Heart left ventricle (tissue), 16 donors: ENCODE data around the gene GATAD2A. TPM values are rescaled to one million over a fixed set of nuclear protein-coding genes. Genes with fewer than 3 reads are reported as not detected.

Experiments
- ATAC-seq, 4 donors: fragments of 200-7000 bp; cut with Tn5 transposase; one replicate each; pipeline ENCODE4 v1.9.1; 2020 to 2022; ENCODE audit warnings: moderate library complexity in 4 of 4, mild to moderate bottlenecking in 3 of 4, moderate number of reproducible peaks in 1 of 4
- DNase-seq, 5 donors: peaks; one replicate each; pipeline ENCODE4 v3.0.0-alpha.2; 2020
- H3K27ac ChIP-seq, 12 donors: fragments of 200-600 bp; sonication (generic) in 4 of 12; one replicate each; pipeline versions ENCODE4 v1.5.0 to v1.8.0; 2016 to 2022; ENCODE audit warnings: mild to moderate bottlenecking in 2 of 12
- H3K27me3 ChIP-seq, 9 donors: fragments of 200-600 bp; sonication (generic) in 2 of 9; one replicate each; pipeline versions ENCODE4 v1.5.1 to v1.8.0; 2016 to 2022; ENCODE audit warnings: mild to moderate bottlenecking in 3 of 9
- H3K36me3 ChIP-seq, 9 donors: fragments of 200-600 bp; sonication (generic) in 2 of 9; one replicate each; pipeline versions ENCODE4 v1.5.0 to v1.8.0; 2018 to 2022; ENCODE audit warnings: mild to moderate bottlenecking in 2 of 9
- H3K4me1 ChIP-seq, 12 donors: fragments of 200-600 bp; sonication (generic) in 4 of 12; one replicate each; pipeline versions ENCODE4 v1.5.0 to v1.8.0; 2016 to 2022; ENCODE audit warnings: mild to moderate bottlenecking in 3 of 12
- H3K4me3 ChIP-seq, 12 donors: fragments of 200-600 bp; sonication (generic) in 4 of 12; one replicate each; pipeline versions ENCODE4 v1.5.0 to v1.8.0; 2017 to 2022; ENCODE audit warnings: mild to moderate bottlenecking in 9 of 12, moderate library complexity in 4 of 12
- H3K9me3 ChIP-seq, 12 donors: fragments of 200-600 bp; sonication (generic) in 4 of 12; one replicate each; pipeline versions ENCODE4 v1.5.0 to v1.8.0; 2016 to 2022; ENCODE audit warnings: mild to moderate bottlenecking in 1 of 12
- CTCF ChIP-seq, 12 donors: fragments of 200-600 bp; sonication (generic) in 4 of 12; IDR thresholded peaks; one replicate each; pipeline versions ENCODE4 v1.5.0 to v1.8.0; 2018 to 2022; ENCODE audit warnings: antibody characterized with exemption in 12 of 12, mild to moderate bottlenecking in 5 of 12
- POLR2A ChIP-seq, 2 donors: fragments of 450-650 bp; IDR thresholded peaks; one replicate each; pipeline ENCODE4 v1.6.1; 2017; ENCODE audit warnings: antibody characterized with exemption in 2 of 2, mild to moderate bottlenecking in 2 of 2, moderate library complexity in 2 of 2
- WGBS, 4 donors: extraction: QIAGEN DNeasy Blood & Tissue Kit in 2 of 4; methylation state at CpG; one replicate each; pipeline versions ENCODE4 v1.1.5 to v1.1.7; 2013 to 2018; 5-methylcytosine and 5-hydroxymethylcytosine counted together
- intact Hi-C, 10 donors: fragments of 100-400 bp; cut with DNase I; formaldehyde crosslinking; loops; one replicate each; pipeline versions ENCODE4 v1.11.1 to v1.14.2; 2022
- polyA plus RNA-seq, 2 donors: library from polyadenylated mRNA; stranded (reverse); fragments of 200-250 nt; gene quantifications; one replicate each; pipeline ENCODE4 v1.2.3, GENCODE V29; 2013
- total RNA-seq, 9 donors: library from RNA; depleted of rRNA in 2 of 9; stranded (reverse); fragments of >200 nt in 2 of 9; fragmentation: NEBNext Ultra II Directional in 3 of 9; extraction: Animal tissue kit (Norgen Biotek cat#: 25700) in 3 of 9; gene quantifications; one replicate each; pipeline versions ENCODE4 v1.1.0 to v1.2.4, GENCODE V29; 2016 to 2023
- donor health status: ischemic (EF 13 %, LVEDD 7.1; RV severe dilation, severe dysfunction).
- donor health status: healthy with polysubstance abuse.
- donor health status: DM: no; HTN: yes; CAD: no.
- donor health status: DM: no; HTN: no; CAD: no.
- donor health status: ischemic (EF 25% LVEDD 6.9; RV normal size, moderate dysfunction).
- donor health status: ischemic (EF 25% LVEDD 5.7; RV mildly dilated, moderate dysfunction).
- donor health status: healthy.
- donor health status: DM: yes; HTN: yes; CAD: no.
- donor health status: ischemic (EF 35%, LVEDD 5.7; RV mildly dilated, moderate dysfunction).
- donor health status: nonischemic (EF 11% LVEDD 7.7; RV severe dilation, severe dysfunction).
- donor health status: DM: yes; HTN: yes; CAD: no.
- donor health status: PGD.
- donor health status: ischemic (EF 29% LVEDD 5.4; RV normal size, mild dysfunction).
- donor health status: nonischemic (EF 23%, LVEDD 6.1; RV moderate dilation, normal function).

The GATAD2A gene
- total and polyA plus RNA-seq, 11 donors, result 7.5 to 49.5 (median 30.5) TPM

DNA sequence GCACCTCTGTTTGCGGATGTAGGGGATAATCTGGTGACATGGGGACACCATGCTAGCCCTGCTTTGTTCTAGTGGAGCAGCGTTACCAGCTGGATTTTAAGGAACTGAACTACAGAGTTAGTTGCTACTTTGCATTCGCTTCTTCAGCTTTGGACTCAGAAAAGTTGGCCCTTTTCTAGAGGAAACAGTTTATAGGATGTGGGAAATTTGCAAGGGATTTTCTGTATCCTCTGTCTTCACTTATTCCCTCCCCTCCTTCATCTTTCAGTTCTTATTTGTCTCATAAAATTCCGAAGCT is 2.1 kb downstream of the GATAD2A start:
- intact Hi-C loops, result loop anchor here in 7 of 10 donors (2.0 to 10.0 kb wide), 7 partner anchors 40 to 85 kb away; no protein-coding TSS in a partner anchor
- no peak for ATAC-seq
- DNase-seq, result no peak
- Histone ChIP-seq H3K4me1 (peaks cover 0 to 78% (median 51%) of the 10 kb centered on the region in 12 donors), H3K4me3 (peak overlapping the region in 10 of 12 donors; percentile 81 to 100 (median 96)), H3K27me3 (no peaks in the 10 kb centered on the region), H3K27ac (peak overlapping the region in 7 of 12 donors; percentile 28 to 94 (median 85)), H3K9me3 (no peaks in the 10 kb centered on the region), H3K36me3 (no peaks in the 10 kb centered on the region)
- TF ChIP-seq POLR2A (IDR thresholded peaks at IDR 0.05) (no peak), CTCF (IDR thresholded peaks at IDR 0.05) (no peak)
- 62 to 80% (median 72%) methylated on average over 4 of the region's 4 CpGs for WGBS, 4 donors

GRCh38 chr19:19409205-19409604 is 3.7 kb downstream of the GATAD2A start:
- intact Hi-C loops, result loop anchor here in 8 of 10 donors (2.0 to 10.0 kb wide), 7 partner anchors 38 to 83 kb away; no protein-coding TSS in a partner anchor
- 61 to 70% (median 68%) methylated on average over 4 of the region's 4 CpGs for WGBS, 4 donors
- H3K4me1 ChIP-seq, result peaks cover 0 to 68% (median 51%) of the 10 kb centered on the region in 12 donors

DNA sequence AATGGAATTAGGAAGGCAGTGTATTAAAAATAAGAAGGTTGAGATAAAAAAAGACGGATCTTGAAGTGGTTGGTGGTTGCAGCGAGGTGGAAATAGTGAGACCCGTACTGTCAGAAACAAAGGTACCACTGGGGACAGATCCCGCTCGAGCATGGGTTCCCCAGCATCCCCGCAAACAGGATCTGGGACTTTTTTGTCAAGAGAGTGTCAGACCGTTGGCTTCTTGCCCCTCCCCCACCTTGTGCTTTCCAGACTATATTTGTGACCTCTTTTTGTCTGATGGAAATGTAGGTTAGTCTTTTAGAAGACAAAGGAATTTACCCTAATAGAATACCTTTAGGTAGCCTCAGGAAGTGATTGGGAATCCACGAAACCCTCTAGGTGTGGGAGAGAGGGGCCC is 4.2 kb downstream of the GATAD2A start:
- Histone ChIP-seq H3K36me3 (no peaks in the 10 kb centered on the region), H3K27me3 (no peaks in the 10 kb centered on the region), H3K4me1 (peaks cover 0 to 65% (median 49%) of the 10 kb centered on the region in 12 donors), H3K9me3 (no peaks in the 10 kb centered on the region), H3K4me3 (no peak overlapping the region), H3K27ac (no peak overlapping the region)
- ATAC-seq (no peak), DNase-seq (no peak)
- WGBS, 4 donors, result 75 to 80% (median 80%) methylated on average over 8 of the region's 8 CpGs
- no peak for TF ChIP-seq CTCF (IDR thresholded peaks at IDR 0.05)
- TF ChIP-seq POLR2A (IDR thresholded peaks at IDR 0.05), result no peak
- intact Hi-C loops, result loop anchor here in 8 of 10 donors (2.0 to 10.0 kb wide), 7 partner anchors 38 to 83 kb away; no protein-coding TSS in a partner anchor

More at GRCh38 chr19:19409205-19409604, 3.7 kb downstream of the GATAD2A start:
- no peaks in the 10 kb centered on the region for H3K9me3 ChIP-seq
- H3K27me3 ChIP-seq, result no peaks in the 10 kb centered on the region
- TF ChIP-seq CTCF (IDR thresholded peaks at IDR 0.05), result no peak
- TF ChIP-seq POLR2A (IDR thresholded peaks at IDR 0.05), result no peak
- no peaks in the 10 kb centered on the region for H3K36me3 ChIP-seq
- H3K27ac ChIP-seq, result no peak overlapping the region
- H3K4me3 ChIP-seq, result no peak overlapping the region
- ATAC-seq (no peak), DNase-seq (no peak)

DNA sequence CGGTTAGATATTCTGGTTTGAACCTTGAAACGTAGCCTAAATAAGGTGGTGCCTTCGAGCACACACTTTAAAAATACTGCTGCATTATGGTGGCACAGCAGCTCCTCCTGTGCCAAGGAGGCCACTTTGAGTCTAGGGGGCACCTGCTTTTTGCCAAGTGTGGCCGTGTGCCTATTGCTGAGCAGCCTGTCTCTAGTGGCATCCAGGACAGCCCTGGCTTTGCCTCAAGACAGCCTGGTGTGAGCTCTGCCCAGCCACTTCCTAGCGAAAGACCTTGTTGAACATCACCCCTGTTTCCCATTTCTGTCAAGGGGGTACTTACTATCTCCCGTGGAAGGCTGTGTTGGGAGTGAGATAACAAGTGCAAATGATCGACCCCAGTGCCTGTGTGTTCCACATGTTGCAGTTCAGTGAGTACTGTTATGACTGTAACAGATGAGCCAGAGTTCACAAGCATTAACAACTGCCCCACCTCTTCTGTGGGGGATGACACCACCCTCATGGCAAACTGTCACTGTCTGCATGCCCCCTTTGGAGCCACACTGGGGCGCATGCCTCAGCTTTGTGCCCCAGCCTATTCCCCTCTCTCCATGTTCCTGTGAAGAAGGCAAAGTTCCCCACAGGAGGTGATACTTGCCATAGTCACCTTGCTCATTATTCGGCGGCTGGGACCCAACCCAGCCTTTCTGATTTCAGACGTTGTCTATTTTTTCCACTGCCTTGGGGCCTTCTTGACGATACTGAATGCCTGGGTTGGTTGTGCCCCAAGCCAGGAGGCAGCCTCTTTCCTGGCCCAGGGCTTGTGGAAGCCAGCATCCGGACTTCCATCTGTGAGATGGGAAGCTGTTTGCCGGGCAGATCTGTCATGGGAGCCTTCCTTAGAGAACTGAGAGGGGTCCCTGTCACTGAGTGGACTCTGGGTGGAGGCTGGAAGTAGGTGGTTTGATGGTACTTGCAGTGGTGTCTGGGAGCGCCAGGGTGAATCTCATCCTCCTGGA is 5.4 kb downstream of the GATAD2A start:
- H3K9me3 ChIP-seq, result no peaks in the 10 kb centered on the region
- no peaks in the 10 kb centered on the region for H3K27me3 ChIP-seq
- no peak for DNase-seq
- H3K36me3 ChIP-seq, result no peaks in the 10 kb centered on the region
- intact Hi-C loops, result no loop called here
- no peak overlapping the region for H3K4me3 ChIP-seq
- ATAC-seq, result peak in 2 of 4 donors; percentile 3 to 7
- H3K4me1 ChIP-seq, result peaks cover 0 to 61% (median 45%) of the 10 kb centered on the region in 12 donors
- TF ChIP-seq CTCF (IDR thresholded peaks at IDR 0.05), result no peak
- no peak for TF ChIP-seq POLR2A (IDR thresholded peaks at IDR 0.05)
- no peak overlapping the region for H3K27ac ChIP-seq
- WGBS, 4 donors, result 52 to 57% (median 56%) methylated on average over 15 of the region's 15 CpGs
